ENCODE results near the gene FOSL2. TPM values are rescaled to one million over a fixed set of nuclear protein-coding genes. Genes with fewer than 3 reads are reported as not detected.

FOSL2 gene
- total RNA-seq, 1 donor from 2014 or later = 213 TPM

- no peaks in the 10 kb centered on the region for H3K27me3 ChIP-seq
- intact Hi-C loops (cut with DNase I) = loop anchor here (5.0 kb wide), 2 partner anchors 42 to 747 kb away; no protein-coding TSS in a partner anchor
- H3K4me1 ChIP-seq = peaks cover 59% of the 10 kb centered on the region
- TF ChIP-seq POLR2AphosphoS5 (IDR thresholded peaks at IDR 0.05; ENCODE audit: insufficient read depth in 1 of 2, low read depth in 1 of 2) = peak in 1 of 2 donors; percentile 18
- TF ChIP-seq CTCF (IDR thresholded peaks at IDR 0.05) = no peak
- TF ChIP-seq POLR2A (IDR thresholded peaks at IDR 0.05) = no peak
- H3K9me3 ChIP-seq = no peaks in the 10 kb centered on the region
- H3K36me3 ChIP-seq = no peaks in the 10 kb centered on the region
- DNase-seq (ENCODE audit: extremely low spot score in 2 of 2) = no peak
- H3K27ac ChIP-seq = peak overlapping the region; percentile 17
- no peak overlapping the region for H3K4me3 ChIP-seq
These were observed 57.1 kb downstream of the FOSL2 start for GRCh38 chr2:28449488-28450395.

- Histone ChIP-seq H3K36me3 (no peaks in the 10 kb centered on the region), H3K9me3 (no peaks in the 10 kb centered on the region), H3K4me1 (peaks cover 48% of the 10 kb centered on the region), H3K27ac (no peak overlapping the region), H3K27me3 (no peaks in the 10 kb centered on the region), H3K4me3 (no peak overlapping the region)
- DNase-seq (ENCODE audit: extremely low spot score in 2 of 2) = no peak
- TF ChIP-seq CTCF (IDR thresholded peaks at IDR 0.05) (no peak), POLR2AphosphoS5 (IDR thresholded peaks at IDR 0.05; ENCODE audit: insufficient read depth in 1 of 2, low read depth in 1 of 2) (no peak), POLR2A (IDR thresholded peaks at IDR 0.05) (no peak)
- intact Hi-C loops (cut with DNase I) = no loop called here
These were observed 58.4 kb downstream of the FOSL2 start for GRCh38 chr2:28450901-28451565.

GRCh38 chr2:28451793-28452533, 59.3 kb downstream of the FOSL2 start:
- no peaks in the 10 kb centered on the region for H3K27me3 ChIP-seq
- no peak for TF ChIP-seq CTCF (IDR thresholded peaks at IDR 0.05)
- TF ChIP-seq POLR2AphosphoS5 (IDR thresholded peaks at IDR 0.05; ENCODE audit: insufficient read depth in 1 of 2, low read depth in 1 of 2) = no peak
- no peak for TF ChIP-seq POLR2A (IDR thresholded peaks at IDR 0.05)
- peaks cover 39% of the 10 kb centered on the region for H3K4me1 ChIP-seq
- H3K36me3 ChIP-seq = no peaks in the 10 kb centered on the region
- no peaks in the 10 kb centered on the region for H3K9me3 ChIP-seq
- no peak overlapping the region for H3K27ac ChIP-seq
- H3K4me3 ChIP-seq = no peak overlapping the region
- intact Hi-C loops (cut with DNase I) = no loop called here
- DNase-seq (ENCODE audit: extremely low spot score in 2 of 2) = no peak

- H3K27ac ChIP-seq = peak overlapping the region; percentile 46
- TF ChIP-seq CTCF (IDR thresholded peaks at IDR 0.05) = peak; percentile 85 to 90 (median 86)
- peak in 1 of 2 donors; percentile 15 for TF ChIP-seq POLR2AphosphoS5 (IDR thresholded peaks at IDR 0.05; ENCODE audit: insufficient read depth in 1 of 2, low read depth in 1 of 2)
- TF ChIP-seq POLR2A (IDR thresholded peaks at IDR 0.05) = no peak
- H3K4me3 ChIP-seq = no peak overlapping the region
- peaks cover 34% of the 10 kb centered on the region for H3K4me1 ChIP-seq
- H3K27me3 ChIP-seq = no peaks in the 10 kb centered on the region
- intact Hi-C loops (cut with DNase I) = no loop called here
- H3K9me3 ChIP-seq = no peaks in the 10 kb centered on the region
- DNase-seq (ENCODE audit: extremely low spot score in 2 of 2) = no peak
- no peaks in the 10 kb centered on the region for H3K36me3 ChIP-seq
These were observed 60.0 kb downstream of the FOSL2 start for GRCh38 chr2:28452534-28453081.

All from vagina (tissue), 2 donors.